Ecto neural progenitor cell (in vitro differentiated cells): Measurements from ENCODE around the gene LCE1A.

Source experiments
- DNase-seq: peaks from one replicate; pipeline ENCODE4 v3.0.0-alpha.2; 2018; ENCODE audit warnings: low spot score

The LCE1A gene, protein sequence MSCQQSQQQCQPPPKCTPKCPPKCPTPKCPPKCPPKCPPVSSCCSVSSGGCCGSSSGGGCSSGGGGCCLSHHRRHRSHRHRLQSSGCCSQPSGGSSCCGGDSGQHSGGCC

DNA sequence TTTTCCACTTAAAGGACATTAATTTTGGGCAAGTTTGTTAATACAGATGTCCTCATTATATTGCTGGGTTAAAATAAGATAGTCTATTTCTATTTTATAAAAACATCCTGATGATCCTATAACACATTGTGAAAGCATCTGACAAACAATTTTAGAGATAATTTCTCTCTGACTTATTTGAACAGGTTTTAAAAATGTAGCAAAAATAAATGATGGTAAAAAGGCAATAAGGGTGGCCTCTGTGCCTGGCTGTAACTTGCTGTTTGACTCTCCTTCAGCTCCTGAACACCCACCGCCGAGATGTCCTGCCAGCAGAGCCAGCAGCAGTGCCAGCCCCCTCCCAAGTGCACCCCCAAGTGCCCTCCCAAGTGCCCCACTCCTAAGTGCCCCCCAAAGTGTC lies at the start of gene LCE1A:
Gene LCE1A, plus strand, starts transcription at position 301 of the 400 bp plus-strand sequence. Its CDS starts 0 bp downstream, at position 301.
- no peak for DNase-seq

DNA sequence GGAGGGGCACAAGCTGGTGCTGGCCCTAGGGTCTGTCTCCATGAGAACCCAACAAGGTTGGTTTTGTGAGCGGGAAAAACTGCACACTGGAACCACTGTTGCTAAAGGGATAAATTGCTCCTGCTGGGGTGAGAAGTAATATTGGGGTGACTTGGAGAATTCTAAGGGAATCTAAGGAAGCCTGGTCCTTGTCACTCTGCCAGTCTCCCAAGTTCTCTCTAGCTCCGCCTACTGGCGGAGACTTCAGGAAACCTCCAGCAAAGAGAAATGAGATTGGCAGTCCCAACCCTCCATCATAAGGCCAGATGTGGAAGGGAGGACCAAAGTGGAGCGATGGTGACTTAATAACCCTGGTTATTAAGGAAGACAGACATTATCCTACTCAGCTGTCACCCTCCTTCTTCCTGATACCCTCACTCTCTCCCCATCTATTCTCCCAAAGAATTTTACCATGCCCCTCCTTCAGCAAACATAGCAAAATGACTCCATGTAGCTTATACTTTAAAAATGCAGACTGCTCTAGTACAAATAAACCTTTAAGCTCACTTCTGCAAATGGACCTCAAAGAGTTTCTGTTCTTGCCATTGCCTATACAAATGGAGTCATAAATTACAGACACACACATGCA lies 49.6 kb upstream of the LCE1A start:
- DNase-seq: no peak

DNA sequence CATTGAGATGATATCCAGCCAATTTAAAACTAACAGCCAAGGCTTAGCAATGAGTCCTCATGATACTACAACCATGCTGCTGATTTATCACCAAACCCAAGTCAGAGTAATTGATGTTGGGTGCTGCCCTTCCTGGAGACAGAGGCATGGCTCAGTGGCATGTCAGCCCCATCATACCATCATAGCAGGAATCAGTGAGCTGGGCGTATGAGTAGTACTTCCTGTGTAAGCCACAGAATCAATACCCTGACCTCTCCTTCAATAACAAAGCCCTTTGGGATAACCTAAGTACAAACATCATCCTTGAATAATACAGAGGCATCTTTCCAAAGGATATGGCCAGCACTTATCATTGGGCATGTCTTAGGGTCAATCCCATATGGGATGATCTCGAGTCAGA lies 44.2 kb upstream of the LCE1A start:
- DNase-seq: no peak

DNA sequence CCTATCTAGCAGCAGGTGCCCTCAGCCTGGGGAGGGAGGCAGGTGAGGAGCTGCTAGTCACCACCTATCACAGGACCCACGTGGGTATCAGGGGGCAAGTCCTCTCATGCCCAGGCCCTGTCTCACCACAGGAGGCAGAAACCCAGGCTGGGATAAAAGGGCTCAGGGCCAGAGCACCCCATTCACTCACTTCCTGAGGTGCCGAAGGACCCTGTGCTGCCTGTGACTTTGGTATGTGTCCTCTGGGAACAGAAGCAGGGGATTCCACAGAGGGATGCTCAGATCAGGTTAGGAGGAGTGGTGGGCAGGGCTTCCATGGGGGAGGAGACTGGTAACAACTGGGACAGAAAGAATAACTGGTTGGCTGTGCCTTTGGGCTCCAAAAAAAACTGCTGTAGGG lies 41.2 kb upstream of the LCE1A start, which contains the start of gene LCE1E:
Gene LCE1E, plus strand, starts transcription at position 181 of the 400 bp plus-strand sequence. CDS start 1,043 bp downstream, outside the sequence.
- DNase-seq: no peak

DNA sequence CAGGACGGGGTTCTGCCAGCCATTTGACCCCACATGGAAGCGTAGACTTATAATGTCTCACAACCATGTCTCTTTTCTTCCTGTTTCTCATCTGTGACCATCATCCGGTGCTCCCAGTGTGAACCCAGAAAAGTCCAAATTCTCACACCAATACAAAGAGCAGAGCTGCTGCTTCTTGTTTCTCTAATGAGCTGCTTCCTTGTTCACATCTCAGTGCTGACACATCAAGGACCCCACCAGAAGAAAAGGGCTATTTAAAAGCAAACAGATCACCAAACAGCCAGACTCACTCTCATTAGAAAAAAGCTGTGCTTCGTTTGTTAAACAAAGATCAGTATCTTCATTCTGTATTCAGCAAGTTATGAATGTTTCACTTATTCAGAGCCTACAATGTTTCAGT lies 31.6 kb upstream of the LCE1A start:
- no peak for DNase-seq

DNA sequence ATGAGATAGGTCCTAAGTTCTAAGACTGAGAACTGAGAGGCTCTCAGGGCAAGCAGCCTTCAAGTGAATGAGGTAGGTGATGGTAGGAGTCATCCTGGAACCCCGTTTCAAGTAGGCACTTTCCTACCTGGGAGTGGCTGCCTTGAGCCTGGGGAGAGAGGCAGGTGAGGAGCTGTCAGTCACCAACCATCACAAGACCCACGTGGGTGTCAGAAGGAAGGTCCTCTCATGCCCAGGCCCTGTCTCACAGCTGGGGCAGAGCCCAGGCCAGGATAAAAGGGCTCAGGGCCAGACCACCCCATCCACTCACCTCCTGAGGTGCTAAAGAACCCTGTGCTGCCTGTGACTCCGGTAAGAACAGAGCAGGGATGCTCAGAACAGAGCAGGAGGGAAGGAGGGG lies 30.9 kb upstream of the LCE1A start, which contains the start of gene LCE1D:
Gene LCE1D, plus strand, starts transcription at position 301 of the 400 bp plus-strand sequence. CDS start 1,074 bp downstream, outside the sequence.
- no peak for DNase-seq

DNA sequence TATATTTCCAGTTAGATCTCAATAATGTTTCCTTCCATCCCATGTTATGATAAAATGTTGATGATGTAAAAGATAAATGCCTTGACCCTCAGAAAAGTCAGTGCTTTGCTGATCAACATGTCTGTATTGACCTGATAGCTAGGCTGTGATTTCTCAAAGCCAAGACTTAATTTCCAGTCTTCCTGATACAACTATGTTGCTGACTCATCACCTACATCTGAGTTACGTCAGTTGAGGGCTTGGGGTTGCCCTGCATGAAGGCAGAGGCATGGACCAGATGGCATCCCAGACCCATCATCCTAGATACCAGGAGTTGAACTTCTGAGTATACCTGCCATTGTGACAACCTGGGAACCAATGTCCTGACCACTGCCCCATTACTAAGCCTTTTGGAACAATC lies 25.9 kb upstream of the LCE1A start:
- no peak for DNase-seq

DNA sequence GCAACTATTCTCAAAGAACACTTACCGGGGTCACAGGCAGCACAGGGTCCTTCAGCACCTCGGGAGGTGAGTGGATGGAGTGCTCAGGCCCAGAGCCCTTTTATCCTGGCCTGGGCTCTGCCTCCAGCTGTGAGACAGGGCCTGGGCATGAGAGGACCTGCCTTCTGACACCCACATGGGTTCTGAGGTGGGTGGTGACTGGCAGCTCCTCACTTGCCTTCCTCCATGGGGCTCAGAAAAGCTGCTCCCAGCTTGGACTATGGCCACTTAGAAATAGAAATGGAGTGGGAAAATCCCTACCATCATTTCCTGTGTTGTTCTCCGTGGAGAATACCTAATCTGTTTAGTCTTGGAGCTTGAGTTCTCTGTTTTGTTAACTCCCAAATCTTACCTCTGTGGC lies 20.7 kb upstream of the LCE1A start, which contains the start of gene LCE1C:
Gene LCE1C, minus strand, starts transcription at position 76 of the 400 bp plus-strand sequence. CDS start 1,173 bp downstream, outside the sequence.
- DNase-seq: no peak

DNA sequence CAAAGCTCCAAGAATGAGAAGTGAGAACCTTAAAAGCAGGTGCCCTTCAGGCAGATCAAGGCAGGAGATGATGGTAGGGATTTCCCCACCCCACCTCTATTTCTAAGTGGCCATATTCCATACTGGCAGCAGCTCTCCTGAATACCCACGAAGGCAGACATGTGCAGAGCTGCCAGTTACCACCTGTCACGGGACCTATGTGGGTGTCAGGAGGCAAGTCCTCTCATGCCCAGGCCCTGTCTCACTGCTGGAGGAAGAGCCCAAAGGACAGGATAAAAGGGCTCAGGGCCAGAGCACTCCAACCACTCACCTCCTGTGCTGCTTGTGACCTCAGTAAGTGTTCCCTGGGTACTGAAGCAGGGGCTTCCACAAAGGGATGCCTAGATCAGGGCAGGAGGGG lies 16.2 kb upstream of the LCE1A start:
- DNase-seq: no peak

DNA sequence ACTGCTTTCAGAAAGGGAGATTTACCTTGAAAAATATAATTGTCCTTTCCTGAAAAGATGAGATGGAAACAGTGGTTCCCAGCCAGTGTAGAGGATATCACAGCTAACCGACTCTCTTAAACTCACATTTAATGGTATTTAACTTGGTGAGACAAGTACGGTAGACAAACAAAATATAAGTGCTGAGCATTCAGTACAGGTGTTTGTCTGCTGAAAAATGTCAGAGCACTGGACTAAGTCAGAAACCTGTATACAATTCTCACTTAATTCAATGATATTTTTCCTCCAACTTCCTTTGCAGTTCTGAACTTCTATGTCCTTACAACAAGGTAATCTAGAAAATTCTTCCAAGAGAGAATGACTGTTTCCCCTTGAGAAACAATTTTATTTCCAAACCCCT lies 15.6 kb upstream of the LCE1A start, which contains the start of gene LCE1B:
Gene LCE1B, plus strand, starts transcription at position 301 of the 400 bp plus-strand sequence. CDS start 476 bp downstream, outside the sequence.
- no peak for DNase-seq

DNA sequence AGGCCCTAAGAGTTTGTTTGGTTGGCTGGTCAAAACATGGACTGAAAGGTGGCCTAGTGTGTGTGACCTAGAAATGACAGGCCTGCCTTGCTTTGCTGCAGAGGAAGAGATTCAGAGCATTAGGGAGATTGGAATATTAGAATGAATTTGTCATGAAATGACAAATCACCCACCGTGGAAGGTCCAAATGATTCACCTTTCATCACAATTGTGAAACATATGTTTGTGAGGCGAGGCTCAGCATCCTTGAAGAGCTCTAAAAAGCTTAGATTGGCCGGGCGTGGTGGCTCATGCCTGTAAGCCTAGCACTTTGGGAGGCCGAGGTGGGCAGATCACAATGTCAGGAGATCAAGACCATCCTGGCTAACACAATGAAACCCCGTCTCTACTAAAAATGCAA lies 10.0 kb upstream of the LCE1A start:
- DNase-seq: no peak

DNA sequence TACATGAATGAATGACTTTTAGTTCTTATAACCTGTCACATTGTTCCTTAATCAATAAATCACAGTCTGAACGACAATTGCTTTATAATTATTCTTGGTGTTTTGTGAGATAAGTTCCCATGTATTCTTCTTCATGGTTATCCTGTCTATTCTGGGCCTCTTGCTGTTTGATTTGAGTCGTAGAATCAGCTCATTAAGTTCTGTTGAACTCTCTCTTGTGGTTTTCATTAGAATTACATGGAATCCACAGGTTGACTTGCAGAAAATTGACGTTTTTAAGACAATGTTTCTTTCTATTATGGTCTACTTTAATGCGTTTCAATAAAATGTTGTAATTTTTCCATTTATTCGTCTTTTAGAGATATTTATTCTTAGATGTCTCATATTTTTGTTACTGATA lies 4.0 kb upstream of the LCE1A start:
- no peak for DNase-seq

DNA sequence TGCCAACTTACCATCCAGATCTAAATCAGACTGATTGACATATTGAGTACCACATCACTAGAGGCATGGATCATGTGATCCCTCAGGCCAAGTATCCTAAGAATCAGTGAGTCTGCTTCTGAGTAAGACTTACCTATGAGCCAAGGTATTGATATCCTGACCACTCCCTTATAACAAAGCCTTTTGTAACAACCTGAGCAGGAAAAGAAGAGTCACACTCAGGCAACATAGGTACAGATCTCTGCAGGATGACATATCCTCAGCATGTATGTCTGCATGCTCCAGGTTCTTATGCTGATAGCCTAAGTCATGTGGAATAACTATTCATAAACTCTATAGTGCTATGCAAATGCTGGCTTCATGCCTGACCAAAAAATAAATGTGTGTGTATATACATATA lies 2.3 kb upstream of the LCE1A start:
- DNase-seq: no peak

DNA sequence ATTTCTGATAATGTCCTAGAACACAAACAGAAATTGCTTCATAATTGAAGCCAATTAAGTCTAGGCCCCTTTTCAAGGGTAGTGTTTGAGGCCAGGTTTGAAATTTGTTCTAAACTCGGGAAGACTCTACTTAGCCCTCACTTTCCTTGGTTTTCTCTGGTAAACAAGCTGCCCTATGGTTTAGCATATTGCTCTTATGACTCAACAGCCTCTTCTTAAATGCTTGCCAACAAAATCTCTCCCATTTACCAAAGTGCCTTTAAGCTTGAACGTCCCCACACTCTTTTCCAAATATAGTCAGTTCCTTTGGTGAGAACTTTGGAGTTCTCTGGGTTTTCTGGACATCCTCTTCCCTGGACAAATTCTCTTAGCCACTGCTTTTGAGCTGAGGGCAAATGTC lies 9.6 kb downstream of the LCE1A start:
- DNase-seq: no peak

DNA sequence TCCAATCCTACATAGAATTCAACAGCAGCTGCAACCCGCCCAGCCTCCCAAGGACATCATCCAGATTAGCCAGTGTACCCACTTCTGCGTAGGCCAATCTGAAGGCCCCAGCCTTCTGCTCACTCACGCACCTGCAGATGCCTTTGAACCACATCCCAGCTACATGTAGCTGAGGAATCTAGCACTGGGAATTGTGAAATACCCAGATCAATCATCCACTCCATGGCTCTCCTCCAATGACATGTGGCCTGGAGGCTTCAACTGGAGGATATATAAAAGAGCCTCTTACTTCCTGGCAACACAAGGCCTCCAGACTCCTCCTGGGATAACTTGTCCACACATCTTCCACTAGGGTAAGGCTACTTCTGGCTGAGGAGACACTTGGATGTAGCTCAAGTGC lies 15.3 kb downstream of the LCE1A start, which contains the start of gene LCE6A:
Gene LCE6A, plus strand, starts transcription at position 301 of the 400 bp plus-strand sequence. CDS start 665 bp downstream, outside the sequence.
- DNase-seq: no peak

DNA sequence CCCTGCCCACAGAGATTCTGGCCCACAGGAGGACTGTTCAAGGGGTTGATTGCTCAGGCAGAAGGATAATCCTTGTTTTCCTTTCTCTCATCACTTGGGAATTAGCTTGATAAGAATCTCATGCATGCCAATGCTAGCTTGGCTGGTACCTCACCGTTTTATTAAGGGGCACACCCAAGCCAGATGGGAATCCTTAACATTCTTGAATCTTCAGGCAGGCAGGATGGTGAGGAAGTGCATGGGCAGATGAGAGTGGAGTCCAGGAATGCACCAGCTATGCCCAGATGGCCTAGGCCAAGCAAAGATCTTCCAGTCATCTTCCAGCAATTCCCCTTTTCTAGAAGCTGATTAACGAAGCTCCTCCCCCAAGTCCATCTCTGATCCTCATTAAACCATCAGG lies 28.4 kb downstream of the LCE1A start:
- no peak for DNase-seq

DNA sequence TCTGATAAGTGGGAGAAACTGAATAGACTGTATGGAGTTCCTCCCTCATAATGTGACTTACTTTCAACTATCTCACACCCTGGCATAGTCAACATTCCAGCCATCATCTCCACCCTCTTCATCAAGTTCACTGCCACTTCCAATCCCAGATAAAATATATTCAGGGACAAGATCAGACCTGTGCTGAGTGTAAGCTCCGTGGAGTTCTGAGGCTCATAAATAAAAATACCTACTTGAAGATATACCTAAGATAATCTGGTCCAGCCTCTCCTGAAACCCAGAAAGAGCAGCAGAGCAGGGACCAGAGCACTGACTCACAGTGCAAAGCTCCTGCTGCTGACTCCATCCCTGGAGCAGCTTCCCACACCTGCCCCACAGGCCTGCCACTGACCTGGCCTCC lies 30.8 kb downstream of the LCE1A start:
- no peak for DNase-seq

DNA sequence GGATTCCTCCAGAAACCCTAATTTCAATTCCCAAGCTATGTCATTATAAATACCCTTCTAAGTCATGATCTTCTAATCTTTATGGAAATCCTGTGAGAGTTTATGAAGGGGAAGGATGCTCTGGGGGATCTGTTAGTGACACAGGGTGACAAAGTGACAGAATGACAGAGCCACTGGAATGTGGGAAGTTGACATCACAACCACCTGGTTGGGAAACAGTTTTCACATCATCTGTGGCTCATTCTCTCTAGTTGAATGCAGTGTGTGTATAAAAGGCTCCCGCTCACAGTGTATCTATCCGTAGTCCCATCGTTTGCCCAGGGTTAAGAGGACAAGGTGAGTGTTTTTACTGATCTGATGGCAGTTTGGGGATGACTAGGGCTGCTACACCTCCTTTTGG lies 32.4 kb downstream of the LCE1A start, which contains the start of gene LCE7A:
Gene LCE7A, plus strand, starts transcription at position 301 of the 400 bp plus-strand sequence. CDS start 702 bp downstream, outside the sequence.
- no peak for DNase-seq

DNA sequence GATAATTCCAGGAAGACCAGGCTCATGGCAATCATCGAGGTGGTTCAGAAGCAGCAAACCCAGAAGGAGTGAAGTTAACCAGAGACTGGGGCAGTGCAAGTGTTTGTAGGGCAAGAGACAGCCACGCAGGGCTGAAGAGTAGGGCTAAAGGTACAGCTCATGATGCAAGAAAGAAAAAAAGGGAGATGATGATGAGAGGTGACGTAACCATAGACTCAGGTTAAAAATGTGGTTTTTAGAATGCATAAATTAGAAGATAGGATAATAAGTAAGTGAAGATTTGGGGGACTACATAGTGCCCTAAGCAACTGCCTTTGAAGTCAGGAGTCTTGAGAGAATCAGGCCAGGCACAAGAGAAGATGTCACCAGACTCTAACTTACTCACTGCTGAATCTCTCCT lies 32.9 kb downstream of the LCE1A start:
- no peak for DNase-seq

DNA sequence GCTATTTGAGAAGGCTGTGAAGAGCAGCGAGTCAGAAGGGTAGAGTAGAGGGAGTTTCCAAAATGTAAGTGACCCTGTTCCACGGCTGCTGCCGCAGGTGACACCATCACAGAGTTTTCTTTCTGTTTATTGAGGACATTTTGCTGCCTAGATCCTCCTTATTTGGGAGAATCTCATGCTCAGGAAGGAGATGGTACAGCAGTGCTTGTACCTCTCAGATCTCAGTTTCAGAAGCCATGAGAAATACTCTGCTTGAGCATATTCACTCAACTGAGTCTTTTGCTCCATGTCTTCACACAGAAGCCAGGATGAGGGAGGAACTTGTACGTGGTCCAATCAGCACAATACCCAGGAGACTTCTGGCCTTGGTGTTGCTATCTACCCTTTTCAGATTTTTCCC lies 34.1 kb downstream of the LCE1A start:
- no peak for DNase-seq

DNA sequence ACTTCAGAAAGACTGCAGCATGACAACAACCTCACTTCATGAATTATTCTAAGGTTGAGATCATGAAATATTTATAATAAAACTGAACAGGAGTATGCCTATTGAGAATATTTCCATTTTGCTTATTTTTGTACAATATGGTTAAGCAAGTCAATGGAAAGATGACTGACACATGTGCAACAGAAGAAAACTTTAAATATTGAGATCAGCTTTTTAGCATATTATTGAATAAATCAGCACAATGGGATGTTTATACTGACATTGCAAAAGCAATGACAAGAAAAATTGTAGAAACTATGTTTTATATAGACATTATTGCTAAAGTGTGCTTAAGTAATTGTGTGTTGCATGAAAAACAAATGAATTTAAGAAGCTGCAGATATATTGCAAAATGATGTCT lies 37.2 kb downstream of the LCE1A start:
- no peak for DNase-seq

DNA sequence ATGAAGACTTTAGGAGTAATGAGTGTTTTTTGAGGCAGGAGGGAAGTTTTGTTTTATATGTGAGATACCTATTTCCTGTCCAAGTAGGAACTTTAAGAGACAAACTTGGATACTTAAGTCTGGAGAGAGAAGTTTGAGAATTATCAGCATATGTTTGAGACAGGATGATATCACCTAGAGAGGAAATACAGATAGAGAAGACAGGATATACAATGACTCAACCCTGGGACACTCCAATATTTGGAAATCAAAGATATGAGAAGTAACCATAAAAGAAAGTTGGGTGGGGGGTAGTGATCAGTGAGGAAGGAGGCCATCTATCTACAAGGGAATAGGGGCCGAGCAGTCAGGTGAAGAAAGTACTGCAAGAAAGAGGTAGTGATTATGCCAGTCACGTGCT lies 39.0 kb downstream of the LCE1A start:
- DNase-seq: no peak

DNA sequence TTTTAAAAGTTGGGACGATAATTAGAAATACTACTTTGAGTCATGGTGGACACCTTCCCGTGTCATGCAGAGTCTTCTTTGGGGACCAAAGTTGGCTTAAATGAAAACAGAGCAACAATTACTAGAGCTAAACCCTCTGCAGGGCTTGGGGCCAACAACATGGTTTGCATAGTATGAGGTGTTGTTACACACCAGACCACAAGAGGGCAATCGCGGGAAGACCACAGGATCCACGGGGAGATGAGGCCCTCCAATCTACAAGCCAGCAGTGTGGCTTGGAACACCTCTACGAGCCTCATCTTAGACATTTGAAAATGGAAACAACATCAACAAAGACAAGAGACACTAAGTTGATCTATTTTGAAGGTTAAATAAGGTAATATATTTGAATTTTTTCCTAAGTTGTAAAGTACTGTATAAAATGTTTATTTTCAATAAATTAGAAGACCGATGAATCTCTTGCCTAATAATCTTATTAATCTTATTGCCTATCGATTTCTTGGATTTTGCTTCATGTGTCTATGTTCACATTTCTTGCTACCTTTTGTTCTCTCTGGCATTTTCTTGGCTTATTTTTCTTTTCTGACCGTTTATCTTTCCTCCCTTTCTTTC lies 42.6 kb downstream of the LCE1A start:
- DNase-seq: peak; percentile 50
